ENCODE measurements around the gene PLXNB1. TPM values are rescaled to one million over a fixed set of nuclear protein-coding genes. Genes with fewer than 3 reads are reported as not detected.

The PLXNB1 gene
- total and polyA plus RNA-seq, 4 donors: 36.0 to 123 (median 86.1) TPM

GRCh38 chr3:48431224-48432029 lies 1.5 kb upstream of the PLXNB1 start:
- ATAC-seq (ENCODE audit: insufficient read depth, low FRiP score): no peak

GRCh38 chr3:48430708-48431101 lies 819 bp upstream of the PLXNB1 start:
- peaks cover 0 to 18% (median 14%) of the 10 kb centered on the region in 4 donors for H3K36me3 ChIP-seq (ENCODE audit: control insufficient read depth in 4 of 4, insufficient read depth in 4 of 4, low read length in 4 of 4)
- H3K9me3 ChIP-seq (ENCODE audit: control insufficient read depth in 4 of 4, insufficient read depth in 3 of 4, low read length in 3 of 4): no peaks in the 10 kb centered on the region
- no peak overlapping the region for H3K4me3 ChIP-seq
- no peak for ATAC-seq (ENCODE audit: insufficient read depth, low FRiP score)
- H3K27ac ChIP-seq (ENCODE audit: low read depth in 1 of 2, low read length in 1 of 2): peak overlapping the region in 1 of 2 donors; percentile 89
- DNase-seq: no peak
- no peaks in the 10 kb centered on the region for H3K27me3 ChIP-seq (ENCODE audit: control insufficient read depth in 3 of 3, insufficient read depth in 3 of 3, low read length in 2 of 3)
- peaks cover 0 to 38% (median 15%) of the 10 kb centered on the region in 5 donors for H3K4me1 ChIP-seq (ENCODE audit: control insufficient read depth in 5 of 5, insufficient read depth in 5 of 5, low read length in 5 of 5)
- whole genome bisulfite sequencing, 2 donors: 69 to 100% methylated on average over 1 of the region's 1 CpG
- peak overlapping the region in 1 of 2 donors; percentile 36 for H3K9ac ChIP-seq (ENCODE audit: insufficient read depth in 1 of 2, low read length in 2 of 2)
- TF ChIP-seq CTCF (IDR thresholded peaks at IDR 0.05; ENCODE audit: control extremely low read depth, extremely low read depth): no peak

More at GRCh38 chr3:48431224-48432029, 1.5 kb upstream of the PLXNB1 start:
- H3K36me3 ChIP-seq (ENCODE audit: control insufficient read depth in 4 of 4, insufficient read depth in 4 of 4, low read length in 4 of 4): peaks cover 0 to 18% (median 14%) of the 10 kb centered on the region in 4 donors
- no peak for TF ChIP-seq CTCF (IDR thresholded peaks at IDR 0.05; ENCODE audit: control extremely low read depth, extremely low read depth)
- H3K4me3 ChIP-seq: no peak overlapping the region
- no peak overlapping the region for H3K9ac ChIP-seq (ENCODE audit: insufficient read depth in 1 of 2, low read length in 2 of 2)
- H3K9me3 ChIP-seq (ENCODE audit: control insufficient read depth in 4 of 4, insufficient read depth in 3 of 4, low read length in 3 of 4): no peaks in the 10 kb centered on the region
- H3K4me1 ChIP-seq (ENCODE audit: control insufficient read depth in 5 of 5, insufficient read depth in 5 of 5, low read length in 5 of 5): peaks cover 0 to 30% (median 8%) of the 10 kb centered on the region in 5 donors
- peak overlapping the region in 1 of 2 donors; percentile 89 for H3K27ac ChIP-seq (ENCODE audit: low read depth in 1 of 2, low read length in 1 of 2)
- no peak for DNase-seq
- H3K27me3 ChIP-seq (ENCODE audit: control insufficient read depth in 3 of 3, insufficient read depth in 3 of 3, low read length in 2 of 3): no peaks in the 10 kb centered on the region
- 87 to 90% methylated on average over 8 of the region's 8 CpGs for WGBS, 2 donors

GRCh38 chr3:48429317-48429959 lies 448 bp downstream of the PLXNB1 start:
- Histone ChIP-seq H3K9me3 (ENCODE audit: control insufficient read depth in 4 of 4, insufficient read depth in 3 of 4, low read length in 3 of 4) (no peaks in the 10 kb centered on the region), H3K27me3 (ENCODE audit: control insufficient read depth in 3 of 3, insufficient read depth in 3 of 3, low read length in 2 of 3) (no peaks in the 10 kb centered on the region), H3K27ac (ENCODE audit: low read depth in 1 of 2, low read length in 1 of 2) (peak overlapping the region; percentile 89 to 95), H3K4me3 (peak overlapping the region; percentile 57), H3K9ac (ENCODE audit: insufficient read depth in 1 of 2, low read length in 2 of 2) (peak overlapping the region in 1 of 2 donors; percentile 46), H3K36me3 (ENCODE audit: control insufficient read depth in 4 of 4, insufficient read depth in 4 of 4, low read length in 4 of 4) (peaks cover 0 to 18% (median 14%) of the 10 kb centered on the region in 4 donors), H3K4me1 (ENCODE audit: control insufficient read depth in 5 of 5, insufficient read depth in 5 of 5, low read length in 5 of 5) (peaks cover 0 to 49% (median 22%) of the 10 kb centered on the region in 5 donors)
- DNase-seq (peak; percentile 51 to 77 (median 67)), ATAC-seq (ENCODE audit: insufficient read depth, low FRiP score) (peak; percentile 46)
- WGBS, 2 donors: 0 to 1% methylated on average over 52 to 86 of the region's 86 CpGs
- no peak for TF ChIP-seq CTCF (IDR thresholded peaks at IDR 0.05; ENCODE audit: control extremely low read depth, extremely low read depth)
